GM12875 (cell line): Measurements from ENCODE around the gene PFN3.
A peak's percentile ranks its signal among the peaks of the same experiment; 100 is the strongest.

Source experiments
- H3K4me3 ChIP-seq: one replicate; pipeline ENCODE4 v1.5.1; 2011; ENCODE audit warnings: low read depth, low read length, control low read depth
- TF ChIP-seq, protein P1 (sequence below): IDR thresholded peaks from 2 replicates; pipeline ENCODE4 v1.5.1; 2011; ENCODE audit warnings: low read depth, mild to moderate bottlenecking, control low read depth, inconsistent platforms, low read length, moderate library complexity, borderline replicate concordance; ENCODE audit not compliant: insufficient read depth

Gene PFN3

DNA sequence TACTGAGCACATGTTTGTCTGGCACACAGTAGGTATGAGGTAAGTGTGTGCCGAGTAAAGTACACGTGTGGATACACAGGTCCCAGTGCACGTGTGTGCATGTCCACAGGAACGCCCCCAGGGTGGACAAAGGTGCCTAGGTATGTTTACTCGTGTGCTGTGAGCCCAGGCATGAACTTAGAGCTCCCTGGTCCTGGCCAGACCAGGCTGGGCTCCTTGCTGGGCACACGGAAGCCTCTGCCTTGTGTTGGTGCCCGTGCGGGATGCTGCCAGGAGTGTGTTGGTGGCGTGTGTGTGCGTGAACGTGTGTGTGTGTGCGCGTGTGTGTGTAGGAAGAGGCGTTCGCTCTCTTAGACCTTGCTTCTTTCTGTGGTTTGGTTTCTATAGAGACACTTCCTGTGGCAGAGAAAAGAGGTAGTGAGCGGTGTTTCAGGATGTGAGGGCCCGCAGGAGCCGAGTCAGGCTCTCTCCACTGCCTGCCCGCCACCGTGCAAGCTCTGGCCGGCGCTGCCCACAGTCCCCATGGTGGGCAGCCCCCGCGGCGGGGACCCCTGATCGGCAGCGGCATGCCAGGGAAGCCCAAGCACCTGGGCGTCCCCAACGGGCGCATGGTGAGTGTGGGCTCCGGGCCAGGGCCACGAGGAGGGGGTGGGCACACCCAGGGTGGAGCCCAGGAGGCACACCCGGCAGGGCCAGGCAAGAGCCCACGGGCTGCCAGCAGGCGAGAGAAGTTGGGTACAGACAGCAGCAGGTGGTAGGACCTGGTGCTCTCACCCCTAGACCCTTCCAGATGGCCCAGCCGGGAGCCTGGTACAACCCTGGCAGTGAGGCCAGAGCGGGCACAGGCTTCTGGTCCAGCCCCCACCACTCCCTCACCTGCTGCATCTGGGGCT, 42.8 kb downstream of the PFN3 start, which contains the start of gene RGS14:
Gene RGS14 (plus strand): TSS at position 466 of the 893 bp plus-strand sequence. CDS start 101 bp downstream, at position 567.
- peak within 1 kb of the TSS; percentile 88 for H3K4me3 ChIP-seq
- TF ChIP-seq, protein P1, sequence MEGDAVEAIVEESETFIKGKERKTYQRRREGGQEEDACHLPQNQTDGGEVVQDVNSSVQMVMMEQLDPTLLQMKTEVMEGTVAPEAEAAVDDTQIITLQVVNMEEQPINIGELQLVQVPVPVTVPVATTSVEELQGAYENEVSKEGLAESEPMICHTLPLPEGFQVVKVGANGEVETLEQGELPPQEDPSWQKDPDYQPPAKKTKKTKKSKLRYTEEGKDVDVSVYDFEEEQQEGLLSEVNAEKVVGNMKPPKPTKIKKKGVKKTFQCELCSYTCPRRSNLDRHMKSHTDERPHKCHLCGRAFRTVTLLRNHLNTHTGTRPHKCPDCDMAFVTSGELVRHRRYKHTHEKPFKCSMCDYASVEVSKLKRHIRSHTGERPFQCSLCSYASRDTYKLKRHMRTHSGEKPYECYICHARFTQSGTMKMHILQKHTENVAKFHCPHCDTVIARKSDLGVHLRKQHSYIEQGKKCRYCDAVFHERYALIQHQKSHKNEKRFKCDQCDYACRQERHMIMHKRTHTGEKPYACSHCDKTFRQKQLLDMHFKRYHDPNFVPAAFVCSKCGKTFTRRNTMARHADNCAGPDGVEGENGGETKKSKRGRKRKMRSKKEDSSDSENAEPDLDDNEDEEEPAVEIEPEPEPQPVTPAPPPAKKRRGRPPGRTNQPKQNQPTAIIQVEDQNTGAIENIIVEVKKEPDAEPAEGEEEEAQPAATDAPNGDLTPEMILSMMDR: no peak

GRCh38 chr5:177357146-177357458, 43.4 kb downstream of the PFN3 start:
- TF ChIP-seq, protein P1: no peak
- no peak overlapping the region for H3K4me3 ChIP-seq

DNA sequence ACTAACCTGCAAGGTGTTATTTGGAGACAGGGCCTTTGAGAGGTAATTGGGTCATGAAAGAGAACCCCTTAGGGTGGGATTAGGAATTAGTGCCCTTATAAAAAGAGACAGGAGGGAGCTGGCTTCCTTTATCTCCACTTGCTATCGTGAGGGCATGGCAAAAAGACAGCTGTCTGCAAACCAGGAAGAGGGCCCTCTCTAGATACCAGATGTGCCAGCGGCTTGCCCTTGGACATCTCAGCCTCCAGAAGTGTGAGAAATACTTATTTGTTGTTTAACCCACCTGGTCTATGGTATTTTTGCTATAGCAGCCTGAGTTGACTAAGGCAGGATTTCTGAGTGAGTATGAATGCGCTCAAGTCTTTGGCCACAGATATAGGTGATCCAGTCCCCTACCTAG, 43.7 kb downstream of the PFN3 start:
- TF ChIP-seq, protein P1: no peak
- H3K4me3 ChIP-seq: no peak overlapping the region

GRCh38 chr5:177355868-177356168, 44.6 kb downstream of the PFN3 start:
- TF ChIP-seq, protein P1: no peak
- no peak overlapping the region for H3K4me3 ChIP-seq

DNA sequence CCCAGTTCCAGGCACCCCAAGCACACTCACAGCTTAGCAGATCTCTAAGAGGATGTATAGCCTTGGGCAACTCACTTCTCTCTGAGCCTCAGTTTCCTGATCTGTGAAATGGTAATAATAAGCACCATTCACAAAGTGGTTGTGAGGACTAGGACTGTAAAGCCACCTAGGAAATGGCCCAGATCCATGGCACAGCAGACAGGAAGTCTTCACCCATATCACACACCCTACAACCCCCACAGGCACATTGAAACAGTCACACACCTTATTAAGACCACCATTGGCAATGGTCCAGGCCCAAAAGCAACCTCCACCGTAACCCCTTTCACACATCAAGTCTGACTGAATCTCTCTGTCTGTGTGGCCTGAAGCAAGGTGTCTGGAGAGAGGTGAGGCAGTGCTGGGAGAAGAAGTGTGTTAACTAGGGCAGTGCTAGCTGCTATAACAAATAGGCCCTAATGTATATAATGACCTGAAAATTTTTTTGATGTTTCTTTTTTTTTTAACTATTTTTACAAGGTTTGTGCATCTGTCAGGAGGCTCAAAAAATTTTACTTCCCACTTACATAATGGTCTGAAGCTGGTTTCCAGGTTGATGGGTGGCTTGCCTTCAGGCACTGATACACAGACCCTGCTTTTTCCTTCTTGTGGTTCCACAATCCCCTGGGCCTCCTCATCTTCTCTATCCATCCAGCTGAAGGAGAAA, 45.1 kb downstream of the PFN3 start:
- no peak overlapping the region for H3K4me3 ChIP-seq
- TF ChIP-seq, protein P1: no peak

- no peak overlapping the region for H3K4me3 ChIP-seq
- TF ChIP-seq, protein P1: no peak
Observed at GRCh38 chr5:177354711-177355110, 45.8 kb downstream of the PFN3 start.

- TF ChIP-seq, protein P1: no peak
- H3K4me3 ChIP-seq: no peak overlapping the region
Observed at GRCh38 chr5:177354256-177354655, 46.2 kb downstream of the PFN3 start.
